GM23248 (cell line): ENCODE results near the gene CCM2.

Experiments used
- EZH2 ChIP-seq: fragments of 200-600 bp; sonication (generic); IDR thresholded peaks from 2 replicates; pipeline ENCODE4 v1.6.1; 2018; ENCODE audit warnings: antibody characterized with exemption, mild to moderate bottlenecking; ENCODE audit not compliant: insufficient read depth, poor library complexity, severe bottlenecking
- EZH2phosphoT487 ChIP-seq: fragments of 200-600 bp; sonication (generic); IDR thresholded peaks from 2 replicates; pipeline ENCODE4 v1.6.1; 2018; ENCODE audit warnings: antibody characterized with exemption, moderate library complexity, mild to moderate bottlenecking, low read depth; ENCODE audit not compliant: insufficient read depth

GRCh38 chr7:45085619-45086200 is 85.7 kb downstream of the CCM2 start:
- TF ChIP-seq EZH2, result no peak
- TF ChIP-seq EZH2phosphoT487, result no peak
